ENCODE measurements around the gene ELMO1. TPM values are rescaled to one million over a fixed set of nuclear protein-coding genes. Genes with fewer than 3 reads are reported as not detected.

ELMO1 gene
- total RNA-seq, 1 experiment from 2014 or later: 0.36 TPM

- no peak for DNase-seq (ENCODE audit: low read depth)
Measured at GRCh38 chr7:36956814-36957213, 491.9 kb downstream of the ELMO1 start.

GRCh38 chr7:36955456-36956129, 493.1 kb downstream of the ELMO1 start:
- no peak for DNase-seq (ENCODE audit: low read depth)

- DNase-seq (ENCODE audit: low read depth): no peak
Measured at GRCh38 chr7:36951257-36951697, 497.4 kb downstream of the ELMO1 start.

- no peak for DNase-seq (ENCODE audit: low read depth)
Measured at GRCh38 chr7:36949711-36950600, 498.7 kb downstream of the ELMO1 start.

GRCh38 chr7:36946401-36946739, 502.3 kb downstream of the ELMO1 start:
- DNase-seq (ENCODE audit: low read depth): no peak

- DNase-seq (ENCODE audit: low read depth): no peak
Measured at GRCh38 chr7:36945612-36946400, 502.9 kb downstream of the ELMO1 start.

GRCh38 chr7:36944838-36945237, 503.8 kb downstream of the ELMO1 start:
- DNase-seq (ENCODE audit: low read depth): no peak

GRCh38 chr7:36943591-36944435, 504.9 kb downstream of the ELMO1 start:
- no peak for DNase-seq (ENCODE audit: low read depth)

- DNase-seq (ENCODE audit: low read depth): no peak
Measured at GRCh38 chr7:36942955-36943354, 505.7 kb downstream of the ELMO1 start.

- no peak for DNase-seq (ENCODE audit: low read depth)
Measured at GRCh38 chr7:36942541-36942940, 506.1 kb downstream of the ELMO1 start.

- DNase-seq (ENCODE audit: low read depth): no peak
Measured at GRCh38 chr7:36942025-36942424, 506.6 kb downstream of the ELMO1 start.

- no peak for DNase-seq (ENCODE audit: low read depth)
Measured at GRCh38 chr7:36941359-36941758, 507.3 kb downstream of the ELMO1 start.

GRCh38 chr7:36939816-36940215, 508.8 kb downstream of the ELMO1 start:
- no peak for DNase-seq (ENCODE audit: low read depth)

- no peak for DNase-seq (ENCODE audit: low read depth)
Measured at GRCh38 chr7:36937754-36938563, 510.7 kb downstream of the ELMO1 start.

- DNase-seq (ENCODE audit: low read depth): no peak
Measured at GRCh38 chr7:36931892-36932291, 516.8 kb downstream of the ELMO1 start.

GRCh38 chr7:36929791-36930190, 518.9 kb downstream of the ELMO1 start:
- no peak for DNase-seq (ENCODE audit: low read depth)

- DNase-seq (ENCODE audit: low read depth): no peak
Measured at GRCh38 chr7:36928718-36929117, 519.9 kb downstream of the ELMO1 start.

- DNase-seq (ENCODE audit: low read depth): no peak
Measured at GRCh38 chr7:36928311-36928710, 520.4 kb downstream of the ELMO1 start.

GRCh38 chr7:36925691-36926090, 523.0 kb downstream of the ELMO1 start:
- no peak for DNase-seq (ENCODE audit: low read depth)

GRCh38 chr7:36925207-36925606, 523.5 kb downstream of the ELMO1 start:
- DNase-seq (ENCODE audit: low read depth): no peak

Measured in RPMI7951 (cell line).